Measurements from ENCODE around the gene FAM228A.

The FAM228A gene

GRCh38 chr2:24176326-24176725 lies 1.5 kb downstream of the FAM228A start:
- no peak overlapping the region for H2AFZ ChIP-seq (ENCODE audit: low read length)
- no peaks in the 10 kb centered on the region for H3F3A ChIP-seq (ENCODE audit: insufficient read depth, low read length)
- H3K9me2 ChIP-seq (replicated peaks; ENCODE audit: insufficient read depth, low read length) = no peaks in the 10 kb centered on the region
- H4K20me1 ChIP-seq (ENCODE audit: insufficient read depth, low read length) = no peaks in the 10 kb centered on the region
- no peaks in the 10 kb centered on the region for H3K9me3 ChIP-seq (replicated peaks; ENCODE audit: insufficient read depth, low read length)
- no peak overlapping the region for H3K9ac ChIP-seq (ENCODE audit: low read length)
- H3K79me2 ChIP-seq (ENCODE audit: low read length) = no peaks in the 10 kb centered on the region
- no peaks in the 10 kb centered on the region for H3K36me3 ChIP-seq (replicated peaks; ENCODE audit: insufficient read depth, low read length)
- TF ChIP-seq EZH2 (optimal IDR thresholded peaks at IDR 0.05; ENCODE audit: low read depth, low read length) (no peak), CTCF (IDR thresholded peaks at IDR 0.05; ENCODE audit: low read length) (no peak), EZH2phosphoT487 (IDR thresholded peaks at IDR 0.05; ENCODE audit: low read length) (no peak)
- DNase-seq = no peak
- H3K4me2 ChIP-seq (ENCODE audit: low read depth, low read length) = no peak overlapping the region
- H3K27ac ChIP-seq (ENCODE audit: low read length) = no peak overlapping the region
- no peaks in the 10 kb centered on the region for H3K27me3 ChIP-seq (replicated peaks; ENCODE audit: insufficient read depth, low read length)
- H3K4me3 ChIP-seq (ENCODE audit: low read length) = no peak overlapping the region
- no peaks in the 10 kb centered on the region for H3K4me1 ChIP-seq (ENCODE audit: low read length)

- no peak overlapping the region for H2AFZ ChIP-seq (ENCODE audit: low read length)
- H3K4me1 ChIP-seq (ENCODE audit: low read length) = no peaks in the 10 kb centered on the region
- TF ChIP-seq EZH2 (optimal IDR thresholded peaks at IDR 0.05; ENCODE audit: low read depth, low read length) (no peak), CTCF (IDR thresholded peaks at IDR 0.05; ENCODE audit: low read length) (no peak), EZH2phosphoT487 (IDR thresholded peaks at IDR 0.05; ENCODE audit: low read length) (no peak)
- no peaks in the 10 kb centered on the region for H3K79me2 ChIP-seq (ENCODE audit: low read length)
- DNase-seq = peak; percentile 16
- no peak overlapping the region for H3K27ac ChIP-seq (ENCODE audit: low read length)
- no peak overlapping the region for H3K4me3 ChIP-seq (ENCODE audit: low read length)
- no peak overlapping the region for H3K4me2 ChIP-seq (ENCODE audit: low read depth, low read length)
- H3K36me3 ChIP-seq (replicated peaks; ENCODE audit: insufficient read depth, low read length) = no peaks in the 10 kb centered on the region
- no peaks in the 10 kb centered on the region for H3K9me3 ChIP-seq (replicated peaks; ENCODE audit: insufficient read depth, low read length)
- no peaks in the 10 kb centered on the region for H3F3A ChIP-seq (ENCODE audit: insufficient read depth, low read length)
- H3K9me2 ChIP-seq (replicated peaks; ENCODE audit: insufficient read depth, low read length) = no peaks in the 10 kb centered on the region
- no peaks in the 10 kb centered on the region for H3K27me3 ChIP-seq (replicated peaks; ENCODE audit: insufficient read depth, low read length)
- no peaks in the 10 kb centered on the region for H4K20me1 ChIP-seq (ENCODE audit: insufficient read depth, low read length)
- no peak overlapping the region for H3K9ac ChIP-seq (ENCODE audit: low read length)
Measured at GRCh38 chr2:24179683-24180082, 4.8 kb downstream of the FAM228A start.

- no peak for DNase-seq
- TF ChIP-seq CTCF (IDR thresholded peaks at IDR 0.05; ENCODE audit: low read length) = no peak
- no peak for TF ChIP-seq EZH2 (optimal IDR thresholded peaks at IDR 0.05; ENCODE audit: low read depth, low read length)
- no peak for TF ChIP-seq EZH2phosphoT487 (IDR thresholded peaks at IDR 0.05; ENCODE audit: low read length)
- Histone ChIP-seq H2AFZ (ENCODE audit: low read length) (no peak overlapping the region), H3K9me3 (replicated peaks; ENCODE audit: insufficient read depth, low read length) (no peaks in the 10 kb centered on the region), H3K4me3 (ENCODE audit: low read length) (no peak overlapping the region), H3K9ac (ENCODE audit: low read length) (no peak overlapping the region), H3K79me2 (ENCODE audit: low read length) (no peaks in the 10 kb centered on the region), H3F3A (ENCODE audit: insufficient read depth, low read length) (no peaks in the 10 kb centered on the region), H3K4me1 (ENCODE audit: low read length) (no peaks in the 10 kb centered on the region), H3K4me2 (ENCODE audit: low read depth, low read length) (no peak overlapping the region), H3K36me3 (replicated peaks; ENCODE audit: insufficient read depth, low read length) (no peaks in the 10 kb centered on the region), H3K9me2 (replicated peaks; ENCODE audit: insufficient read depth, low read length) (no peaks in the 10 kb centered on the region), H3K27ac (ENCODE audit: low read length) (no peak overlapping the region), H3K27me3 (replicated peaks; ENCODE audit: insufficient read depth, low read length) (no peaks in the 10 kb centered on the region), H4K20me1 (ENCODE audit: insufficient read depth, low read length) (no peaks in the 10 kb centered on the region)
Measured at GRCh38 chr2:24181849-24182248, 7.0 kb downstream of the FAM228A start.

Measured in MM.1S (cell line).